ENCODE results near the gene SORCS3. TPM values are rescaled to one million over a fixed set of nuclear protein-coding genes. Genes with fewer than 3 reads are reported as not detected.

The SORCS3 gene
- total RNA-seq, 1 experiment from 2014 or later = 0.18 TPM

DNA sequence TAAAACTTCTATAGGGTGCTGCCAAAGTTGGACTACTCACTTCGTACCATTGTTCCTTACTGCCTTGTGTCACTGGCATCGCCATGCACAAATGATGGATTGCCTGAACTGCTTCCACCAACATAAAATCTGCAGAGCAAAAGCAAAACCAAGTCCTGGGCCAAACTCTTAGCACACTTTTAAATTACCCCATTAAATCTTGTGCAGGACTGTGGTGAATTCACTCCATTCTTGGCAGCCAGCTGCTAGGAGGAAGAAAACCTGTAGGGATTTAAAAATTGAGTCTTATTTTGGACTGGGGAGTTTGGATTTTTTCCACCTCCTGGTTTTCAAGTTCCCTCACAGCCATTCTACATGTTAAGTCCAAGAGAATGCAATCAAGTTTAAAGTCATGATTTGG is 646.9 kb downstream of the SORCS3 start:
- Mint-ChIP-seq H3K27ac (ENCODE audit: unreplicated experiment) (no peak overlapping the region), H3K27me3 (ENCODE audit: insufficient read depth, unreplicated experiment) (peaks cover 3% of the 10 kb centered on the region), H3K36me3 (ENCODE audit: insufficient read depth, unreplicated experiment) (no peaks in the 10 kb centered on the region), H3K4me1 (ENCODE audit: low read depth, unreplicated experiment) (no peaks in the 10 kb centered on the region), H3K9me3 (ENCODE audit: unreplicated experiment) (no peaks in the 10 kb centered on the region), H3K4me3 (ENCODE audit: unreplicated experiment) (no peak overlapping the region)
- TF ChIP-seq, protein P1, sequence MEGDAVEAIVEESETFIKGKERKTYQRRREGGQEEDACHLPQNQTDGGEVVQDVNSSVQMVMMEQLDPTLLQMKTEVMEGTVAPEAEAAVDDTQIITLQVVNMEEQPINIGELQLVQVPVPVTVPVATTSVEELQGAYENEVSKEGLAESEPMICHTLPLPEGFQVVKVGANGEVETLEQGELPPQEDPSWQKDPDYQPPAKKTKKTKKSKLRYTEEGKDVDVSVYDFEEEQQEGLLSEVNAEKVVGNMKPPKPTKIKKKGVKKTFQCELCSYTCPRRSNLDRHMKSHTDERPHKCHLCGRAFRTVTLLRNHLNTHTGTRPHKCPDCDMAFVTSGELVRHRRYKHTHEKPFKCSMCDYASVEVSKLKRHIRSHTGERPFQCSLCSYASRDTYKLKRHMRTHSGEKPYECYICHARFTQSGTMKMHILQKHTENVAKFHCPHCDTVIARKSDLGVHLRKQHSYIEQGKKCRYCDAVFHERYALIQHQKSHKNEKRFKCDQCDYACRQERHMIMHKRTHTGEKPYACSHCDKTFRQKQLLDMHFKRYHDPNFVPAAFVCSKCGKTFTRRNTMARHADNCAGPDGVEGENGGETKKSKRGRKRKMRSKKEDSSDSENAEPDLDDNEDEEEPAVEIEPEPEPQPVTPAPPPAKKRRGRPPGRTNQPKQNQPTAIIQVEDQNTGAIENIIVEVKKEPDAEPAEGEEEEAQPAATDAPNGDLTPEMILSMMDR (IDR thresholded peaks at IDR 0.05; ENCODE audit: insufficient read depth in 1 of 2, low read depth in 1 of 2, low read length in 1 of 2, severe bottlenecking in 1 of 2, unreplicated experiment in 1 of 2) = no peak
- Histone ChIP-seq H3K27me3 (replicated peaks; ENCODE audit: control insufficient read depth, insufficient read depth, low read length) (no peaks in the 10 kb centered on the region), H3K4me3 (ENCODE audit: low read depth, low read length) (no peak overlapping the region), H3K4me1 (no peaks in the 10 kb centered on the region), H3K36me3 (ENCODE audit: control insufficient read depth, insufficient read depth, low read length) (no peaks in the 10 kb centered on the region), H3K9me3 (no peaks in the 10 kb centered on the region)
- POLR2A ChIA-PET = no interaction called here
- intact Hi-C loops (cut with micrococcal nuclease; ENCODE audit: unreplicated experiment) = no loop called here
- no peak for DNase-seq
- no TSS peak for BruUV-seq (replicated peaks)
- CTCF ChIA-PET = no interaction called here

GRCh38 chr10:105288613-105289012 is 647.5 kb downstream of the SORCS3 start:
- Histone ChIP-seq H3K27me3 (replicated peaks; ENCODE audit: control insufficient read depth, insufficient read depth, low read length) (no peaks in the 10 kb centered on the region), H3K9me3 (no peaks in the 10 kb centered on the region), H3K4me3 (ENCODE audit: low read depth, low read length) (no peak overlapping the region), H3K4me1 (no peaks in the 10 kb centered on the region), H3K36me3 (ENCODE audit: control insufficient read depth, insufficient read depth, low read length) (no peaks in the 10 kb centered on the region)
- no peaks in the 10 kb centered on the region for H3K4me1 Mint-ChIP-seq (ENCODE audit: low read depth, unreplicated experiment)
- no TSS peak for BruUV-seq (replicated peaks)
- TF ChIP-seq, protein P1 (IDR thresholded peaks at IDR 0.05; ENCODE audit: insufficient read depth in 1 of 2, low read depth in 1 of 2, low read length in 1 of 2, severe bottlenecking in 1 of 2, unreplicated experiment in 1 of 2) = no peak
- DNase-seq = no peak
- ChIA-PET POLR2A (no interaction called here), CTCF (no interaction called here)
- H3K27ac Mint-ChIP-seq (ENCODE audit: unreplicated experiment) = no peak overlapping the region
- H3K27me3 Mint-ChIP-seq (ENCODE audit: insufficient read depth, unreplicated experiment) = peaks cover 3% of the 10 kb centered on the region
- intact Hi-C loops (cut with micrococcal nuclease; ENCODE audit: unreplicated experiment) = no loop called here
- no peak overlapping the region for H3K4me3 Mint-ChIP-seq (ENCODE audit: unreplicated experiment)
- H3K36me3 Mint-ChIP-seq (ENCODE audit: insufficient read depth, unreplicated experiment) = no peaks in the 10 kb centered on the region
- H3K9me3 Mint-ChIP-seq (ENCODE audit: unreplicated experiment) = no peaks in the 10 kb centered on the region

- intact Hi-C loops (cut with micrococcal nuclease; ENCODE audit: unreplicated experiment) = no loop called here
- CTCF ChIA-PET = no interaction called here
Measured at GRCh38 chr10:105291571-105291970, 650.5 kb downstream of the SORCS3 start.

More at GRCh38 chr10:105291571-105291970, 650.5 kb downstream of the SORCS3 start:
- no TSS peak for BruUV-seq (replicated peaks)
- TF ChIP-seq, protein P1 (IDR thresholded peaks at IDR 0.05; ENCODE audit: insufficient read depth in 1 of 2, low read depth in 1 of 2, low read length in 1 of 2, severe bottlenecking in 1 of 2, unreplicated experiment in 1 of 2) = no peak
- no peak overlapping the region for H3K4me3 ChIP-seq (ENCODE audit: low read depth, low read length)
- Mint-ChIP-seq H3K9me3 (ENCODE audit: unreplicated experiment) (no peaks in the 10 kb centered on the region), H3K4me1 (ENCODE audit: low read depth, unreplicated experiment) (no peaks in the 10 kb centered on the region), H3K27ac (ENCODE audit: unreplicated experiment) (no peak overlapping the region), H3K36me3 (ENCODE audit: insufficient read depth, unreplicated experiment) (no peaks in the 10 kb centered on the region), H3K27me3 (ENCODE audit: insufficient read depth, unreplicated experiment) (peaks cover 3% of the 10 kb centered on the region), H3K4me3 (ENCODE audit: unreplicated experiment) (no peak overlapping the region)
- no peaks in the 10 kb centered on the region for H3K27me3 ChIP-seq (replicated peaks; ENCODE audit: control insufficient read depth, insufficient read depth, low read length)
- POLR2A ChIA-PET = no interaction called here
- H3K4me1 ChIP-seq = no peaks in the 10 kb centered on the region
- H3K9me3 ChIP-seq = no peaks in the 10 kb centered on the region
- H3K36me3 ChIP-seq (ENCODE audit: control insufficient read depth, insufficient read depth, low read length) = no peaks in the 10 kb centered on the region
- DNase-seq = no peak

Data from Caco-2 (cell line).